Measurements from ENCODE around the gene ARHGAP30. TPM values are rescaled to one million over a fixed set of nuclear protein-coding genes. Genes with fewer than 3 reads are reported as not detected.

The ARHGAP30 gene
- total RNA-seq, 1 donor from 2014 or later = not detected

- no peak for DNase-seq
- Mint-ChIP-seq H3K4me1 (ENCODE audit: low read depth, unreplicated experiment) (peaks cover 8% of the 10 kb centered on the region), H3K27me3 (ENCODE audit: unreplicated experiment) (peaks cover 23% of the 10 kb centered on the region), H3K27ac (ENCODE audit: unreplicated experiment) (no peak overlapping the region), H3K36me3 (ENCODE audit: unreplicated experiment) (no peaks in the 10 kb centered on the region), H3K9me3 (ENCODE audit: unreplicated experiment) (peaks cover 14% of the 10 kb centered on the region), H3K4me3 (ENCODE audit: unreplicated experiment) (no peak overlapping the region)
- TF ChIP-seq, protein P1, sequence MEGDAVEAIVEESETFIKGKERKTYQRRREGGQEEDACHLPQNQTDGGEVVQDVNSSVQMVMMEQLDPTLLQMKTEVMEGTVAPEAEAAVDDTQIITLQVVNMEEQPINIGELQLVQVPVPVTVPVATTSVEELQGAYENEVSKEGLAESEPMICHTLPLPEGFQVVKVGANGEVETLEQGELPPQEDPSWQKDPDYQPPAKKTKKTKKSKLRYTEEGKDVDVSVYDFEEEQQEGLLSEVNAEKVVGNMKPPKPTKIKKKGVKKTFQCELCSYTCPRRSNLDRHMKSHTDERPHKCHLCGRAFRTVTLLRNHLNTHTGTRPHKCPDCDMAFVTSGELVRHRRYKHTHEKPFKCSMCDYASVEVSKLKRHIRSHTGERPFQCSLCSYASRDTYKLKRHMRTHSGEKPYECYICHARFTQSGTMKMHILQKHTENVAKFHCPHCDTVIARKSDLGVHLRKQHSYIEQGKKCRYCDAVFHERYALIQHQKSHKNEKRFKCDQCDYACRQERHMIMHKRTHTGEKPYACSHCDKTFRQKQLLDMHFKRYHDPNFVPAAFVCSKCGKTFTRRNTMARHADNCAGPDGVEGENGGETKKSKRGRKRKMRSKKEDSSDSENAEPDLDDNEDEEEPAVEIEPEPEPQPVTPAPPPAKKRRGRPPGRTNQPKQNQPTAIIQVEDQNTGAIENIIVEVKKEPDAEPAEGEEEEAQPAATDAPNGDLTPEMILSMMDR (IDR thresholded peaks at IDR 0.05; ENCODE audit: partially characterized antibody, unreplicated experiment) = no peak
Observed at GRCh38 chr1:161096015-161096414, 26.3 kb upstream of the ARHGAP30 start.

GRCh38 chr1:161095230-161095629 lies 25.5 kb upstream of the ARHGAP30 start:
- peaks cover 14% of the 10 kb centered on the region for H3K9me3 Mint-ChIP-seq (ENCODE audit: unreplicated experiment)
- no peak overlapping the region for H3K4me3 Mint-ChIP-seq (ENCODE audit: unreplicated experiment)
- H3K4me1 Mint-ChIP-seq (ENCODE audit: low read depth, unreplicated experiment) = peaks cover 8% of the 10 kb centered on the region
- no peak overlapping the region for H3K27ac Mint-ChIP-seq (ENCODE audit: unreplicated experiment)
- no peaks in the 10 kb centered on the region for H3K36me3 Mint-ChIP-seq (ENCODE audit: unreplicated experiment)
- TF ChIP-seq, protein P1 (IDR thresholded peaks at IDR 0.05; ENCODE audit: partially characterized antibody, unreplicated experiment) = no peak
- peaks cover 26% of the 10 kb centered on the region for H3K27me3 Mint-ChIP-seq (ENCODE audit: unreplicated experiment)
- no peak for DNase-seq

- H3K9me3 Mint-ChIP-seq (ENCODE audit: unreplicated experiment) = peaks cover 12% of the 10 kb centered on the region
- H3K27ac Mint-ChIP-seq (ENCODE audit: unreplicated experiment) = no peak overlapping the region
- TF ChIP-seq, protein P1 (IDR thresholded peaks at IDR 0.05; ENCODE audit: partially characterized antibody, unreplicated experiment) = no peak
- H3K27me3 Mint-ChIP-seq (ENCODE audit: unreplicated experiment) = peaks cover 22% of the 10 kb centered on the region
- H3K4me3 Mint-ChIP-seq (ENCODE audit: unreplicated experiment) = no peak overlapping the region
- peaks cover 8% of the 10 kb centered on the region for H3K4me1 Mint-ChIP-seq (ENCODE audit: low read depth, unreplicated experiment)
- no peaks in the 10 kb centered on the region for H3K36me3 Mint-ChIP-seq (ENCODE audit: unreplicated experiment)
- DNase-seq = no peak
Observed at GRCh38 chr1:161094481-161094880, 24.8 kb upstream of the ARHGAP30 start.

DNA sequence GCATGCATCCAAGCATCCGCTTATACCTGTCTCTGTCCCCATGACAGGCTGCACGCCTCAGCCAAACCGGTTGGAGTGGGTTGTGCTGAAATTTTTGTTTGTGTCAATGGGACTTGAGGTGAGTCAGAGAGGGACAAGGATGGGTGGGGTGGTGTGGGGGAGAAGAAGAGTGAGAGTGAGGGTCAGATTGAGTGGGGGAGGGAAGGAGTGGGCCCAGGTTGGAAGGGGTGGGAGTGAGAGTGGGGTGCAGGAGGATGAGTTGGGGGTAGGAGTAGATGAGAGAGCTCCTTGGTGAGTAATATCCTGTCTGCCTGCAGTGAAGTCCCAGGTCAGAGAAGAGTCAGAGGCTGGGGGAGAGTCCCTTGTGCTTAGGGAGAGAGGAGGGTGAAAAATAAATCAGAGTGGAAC lies 22.9 kb upstream of the ARHGAP30 start:
- no peak for DNase-seq
- no peak overlapping the region for H3K27ac Mint-ChIP-seq (ENCODE audit: unreplicated experiment)
- H3K4me3 Mint-ChIP-seq (ENCODE audit: unreplicated experiment) = no peak overlapping the region

GRCh38 chr1:161091796-161092507 lies 22.3 kb upstream of the ARHGAP30 start:
- Mint-ChIP-seq H3K27me3 (ENCODE audit: unreplicated experiment) (peaks cover 11% of the 10 kb centered on the region), H3K27ac (ENCODE audit: unreplicated experiment) (no peak overlapping the region), H3K9me3 (ENCODE audit: unreplicated experiment) (peaks cover 2% of the 10 kb centered on the region), H3K4me1 (ENCODE audit: low read depth, unreplicated experiment) (peaks cover under 1% of the 10 kb centered on the region), H3K36me3 (ENCODE audit: unreplicated experiment) (no peaks in the 10 kb centered on the region), H3K4me3 (ENCODE audit: unreplicated experiment) (no peak overlapping the region)
- DNase-seq = no peak
- TF ChIP-seq, protein P1 (IDR thresholded peaks at IDR 0.05; ENCODE audit: partially characterized antibody, unreplicated experiment) = no peak

More for the DNA sequence above, 22.9 kb upstream of the ARHGAP30 start:
- TF ChIP-seq, protein P1 (IDR thresholded peaks at IDR 0.05; ENCODE audit: partially characterized antibody, unreplicated experiment) = no peak
- H3K27me3 Mint-ChIP-seq (ENCODE audit: unreplicated experiment) = peaks cover 17% of the 10 kb centered on the region
- peaks cover 7% of the 10 kb centered on the region for H3K9me3 Mint-ChIP-seq (ENCODE audit: unreplicated experiment)
- H3K4me1 Mint-ChIP-seq (ENCODE audit: low read depth, unreplicated experiment) = peaks cover 8% of the 10 kb centered on the region
- H3K36me3 Mint-ChIP-seq (ENCODE audit: unreplicated experiment) = no peaks in the 10 kb centered on the region

Measured in glutamatergic neuron (in vitro differentiated cells).